HG03139 (cell line): Measurements from ENCODE around the gene TIMP2.

Experiments used
- ATAC-seq: cut with Tn5 transposase; IDR thresholded peaks from one replicate; pipeline ENCODE4 v1.9.1; 2021; ENCODE audit not compliant: unreplicated experiment

The TIMP2 gene

DNA sequence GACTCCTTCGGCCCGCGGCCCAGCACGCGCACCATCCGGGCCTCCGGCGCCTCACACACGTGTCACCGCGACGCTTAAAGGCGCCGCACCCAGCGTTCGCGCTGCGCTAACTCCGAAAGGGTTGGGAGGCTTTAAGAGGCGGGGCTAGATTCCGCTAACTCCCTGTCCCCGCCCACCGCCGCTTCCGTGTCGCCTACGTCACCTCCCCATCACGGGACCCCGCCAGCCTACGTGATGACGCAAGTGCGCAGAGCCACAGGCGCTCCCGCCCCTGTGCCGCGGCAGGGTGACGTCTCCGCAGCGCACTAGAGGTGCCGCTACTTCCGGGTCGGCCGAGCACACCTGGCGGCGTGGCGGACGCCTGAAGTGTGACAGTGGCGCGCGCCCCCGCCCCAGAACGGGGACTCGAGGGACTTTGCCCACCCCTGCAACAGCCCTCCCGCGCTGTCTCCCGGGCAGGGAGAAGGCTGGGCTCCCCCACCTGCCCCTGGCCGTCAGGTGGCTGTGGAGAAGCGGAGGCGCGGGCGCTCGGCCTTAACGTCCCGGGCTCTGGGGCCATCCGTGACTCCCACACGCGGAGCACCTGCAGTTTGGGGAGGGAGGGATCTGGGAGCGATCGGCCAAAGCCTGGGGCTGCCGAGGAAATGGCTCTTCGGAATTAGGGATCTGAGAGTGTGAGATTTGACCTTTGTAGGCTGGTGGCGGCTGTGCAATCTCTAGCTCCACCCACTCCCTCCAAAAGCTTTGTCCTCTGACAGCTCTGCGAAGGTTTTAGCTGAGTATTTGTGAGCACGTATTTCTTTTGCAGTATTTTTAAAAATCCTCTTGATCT is 84.2 kb downstream of the TIMP2 start, which contains the start of gene USP36:
Gene USP36 (minus strand): TSS at position 35 of the 832 bp plus-strand sequence. CDS start 4,451 bp downstream, outside the sequence.
- peak; percentile 91 for ATAC-seq

DNA sequence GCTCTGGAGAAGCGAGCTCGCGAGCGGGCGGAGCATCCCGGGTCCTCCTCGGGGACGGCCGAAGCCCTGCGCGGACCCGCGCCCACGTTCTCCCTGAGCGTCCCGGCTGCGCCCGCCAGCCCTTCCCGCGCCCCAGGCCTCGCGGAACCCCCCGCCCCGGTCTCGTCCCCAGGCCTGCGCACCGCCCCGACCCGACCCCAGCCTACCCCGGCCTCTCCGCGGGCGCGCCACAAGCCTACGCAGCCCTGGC is 84.7 kb downstream of the TIMP2 start:
- ATAC-seq: no peak

DNA sequence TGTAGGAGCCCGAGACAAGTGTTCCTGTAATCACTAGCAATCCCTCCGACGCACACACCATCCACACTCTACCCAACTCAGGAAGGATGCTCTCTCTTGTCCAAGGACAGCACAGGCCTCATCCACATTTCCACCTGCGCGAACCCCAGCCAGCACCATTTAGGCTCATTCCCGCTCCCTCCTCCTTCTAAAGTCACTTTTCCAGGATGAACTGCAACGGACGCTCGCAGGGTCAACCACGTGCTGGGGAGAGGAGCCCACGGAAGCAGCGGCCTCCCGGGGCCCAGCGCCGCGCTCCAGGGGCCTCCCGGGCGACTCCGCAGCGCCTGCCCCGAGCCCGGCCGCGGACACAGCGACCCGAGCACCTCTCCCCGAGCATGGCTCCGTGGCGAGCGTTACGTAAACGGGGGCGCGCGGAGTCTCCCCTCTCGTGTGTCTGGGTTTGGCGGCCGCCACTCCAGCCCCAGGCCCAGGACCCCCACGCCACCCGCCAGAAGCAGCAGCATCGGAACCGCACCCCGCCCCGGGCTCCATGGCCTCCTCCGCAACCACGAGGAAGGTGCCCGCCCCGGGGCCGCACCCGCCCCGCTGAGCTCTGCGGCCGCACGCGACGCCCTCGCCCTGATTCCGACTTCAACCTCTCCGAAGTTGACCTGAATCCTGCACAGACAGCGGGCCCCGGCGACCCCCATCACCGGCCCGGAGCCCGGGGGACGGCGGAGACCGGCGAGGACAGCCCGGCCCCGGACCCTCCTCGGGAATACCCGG is 85.2 kb downstream of the TIMP2 start:
- peak; percentile 3 for ATAC-seq

DNA sequence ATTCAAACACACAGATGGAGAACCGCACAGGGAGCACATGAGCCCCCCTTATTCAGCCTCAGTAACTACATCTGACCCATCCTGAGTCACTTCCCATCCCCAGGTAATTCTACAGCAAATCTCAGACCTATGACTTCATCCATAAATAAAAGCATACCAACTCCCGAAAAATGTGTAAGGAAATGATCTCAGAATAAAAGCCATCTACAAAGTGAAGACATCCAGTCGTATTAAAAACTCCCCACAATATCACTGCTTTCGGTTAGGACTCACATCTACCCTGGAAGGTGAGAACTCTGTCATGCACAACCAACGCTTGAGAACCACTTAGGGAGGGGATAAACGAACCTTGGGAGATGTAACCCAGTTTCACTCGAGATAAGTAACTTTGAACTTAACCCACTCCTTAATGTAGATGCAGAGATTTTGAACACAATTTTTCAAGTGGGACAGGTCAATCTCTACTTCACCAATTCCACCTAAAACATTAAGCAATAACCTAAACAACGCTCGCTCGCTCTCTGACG is 85.9 kb downstream of the TIMP2 start:
- ATAC-seq: no peak

- ATAC-seq: no peak
Observed at GRCh38 chr17:78838574-78839005, 86.6 kb downstream of the TIMP2 start.

DNA sequence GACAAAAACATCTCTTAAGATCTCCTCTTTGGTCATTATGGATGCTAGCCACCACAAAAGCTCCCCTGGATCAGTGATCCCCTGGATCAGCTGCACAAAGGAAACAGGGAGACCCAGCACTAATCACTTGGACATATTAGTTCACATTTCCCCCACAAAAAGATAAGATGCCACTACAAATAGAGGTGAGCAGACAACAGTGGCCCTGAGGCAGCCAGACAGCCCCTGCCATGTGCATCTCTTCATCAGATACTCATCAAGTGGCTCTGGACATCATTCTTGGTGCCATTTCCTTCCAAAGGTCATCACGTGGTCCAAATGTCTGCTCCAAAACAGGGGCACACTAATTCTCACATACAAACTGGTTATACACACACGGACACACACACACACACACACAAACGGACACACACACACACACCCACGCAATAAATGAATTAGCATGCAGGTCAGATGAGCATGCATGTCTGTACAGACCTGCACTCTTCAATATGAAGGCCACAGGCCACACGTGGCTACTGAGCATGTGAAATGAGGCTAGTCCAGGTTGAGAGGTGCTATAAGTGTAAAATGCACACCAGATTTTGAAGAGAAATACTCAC is 88.7 kb downstream of the TIMP2 start:
- ATAC-seq: no peak

DNA sequence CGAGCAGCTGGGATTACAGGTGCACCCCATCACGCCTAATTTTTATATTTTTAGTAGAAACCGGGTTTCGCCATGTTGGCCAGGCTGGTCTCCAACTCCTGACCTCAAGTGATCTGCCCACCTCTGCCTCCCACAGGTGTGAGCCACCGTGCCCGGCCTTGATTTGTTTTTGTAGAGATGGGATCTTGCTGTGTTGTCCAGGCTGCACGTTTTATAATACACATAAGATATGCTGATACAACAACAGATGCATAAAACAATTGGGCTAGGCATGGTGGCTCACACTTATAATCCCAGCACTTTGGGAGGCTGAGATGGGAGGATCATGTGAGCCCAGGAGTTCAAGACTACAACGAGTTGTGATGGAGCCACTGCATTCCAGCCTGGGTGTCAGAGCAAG is 90.6 kb downstream of the TIMP2 start:
- ATAC-seq: no peak

GRCh38 chr17:78832541-78832810 is 92.7 kb downstream of the TIMP2 start:
- no peak for ATAC-seq

- no peak for ATAC-seq
Observed at GRCh38 chr17:78831688-78832540, 93.3 kb downstream of the TIMP2 start.

GRCh38 chr17:78829477-78829876 is 95.7 kb downstream of the TIMP2 start:
- no peak for ATAC-seq

- no peak for ATAC-seq
Observed at GRCh38 chr17:78828470-78829185, 96.6 kb downstream of the TIMP2 start.

DNA sequence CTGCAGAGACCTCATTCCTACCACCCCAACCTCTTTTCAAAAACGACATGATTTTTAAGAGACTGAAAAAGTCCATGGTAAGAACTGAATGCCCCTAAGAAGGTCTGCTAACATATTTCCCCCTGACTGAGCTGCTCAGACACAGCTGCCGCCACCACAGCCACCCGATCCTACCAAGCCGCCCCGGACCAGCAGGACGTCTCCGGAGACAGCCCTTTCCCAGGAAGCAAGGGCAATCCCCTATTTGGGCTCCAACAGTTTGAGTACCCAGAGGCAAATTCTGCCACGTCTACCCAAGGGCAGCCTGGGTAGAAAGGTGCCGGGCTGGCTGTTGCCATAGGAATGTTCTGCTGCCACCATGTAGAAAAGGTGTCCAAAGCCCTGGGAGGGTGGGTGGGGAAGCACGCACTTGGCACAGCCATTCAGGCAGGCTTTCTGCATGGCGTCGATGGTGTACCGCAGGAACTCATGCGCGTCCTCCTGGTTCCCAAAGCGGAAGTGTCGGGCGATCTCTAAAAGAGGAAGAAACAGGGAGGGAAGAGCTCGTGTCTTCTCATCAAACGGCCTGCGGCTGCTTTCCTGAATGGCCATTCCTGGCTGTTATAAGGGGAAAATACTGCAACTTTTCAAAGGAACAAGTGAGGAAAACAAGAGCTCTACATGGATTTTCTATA is 98.2 kb downstream of the TIMP2 start:
- no peak for ATAC-seq

DNA sequence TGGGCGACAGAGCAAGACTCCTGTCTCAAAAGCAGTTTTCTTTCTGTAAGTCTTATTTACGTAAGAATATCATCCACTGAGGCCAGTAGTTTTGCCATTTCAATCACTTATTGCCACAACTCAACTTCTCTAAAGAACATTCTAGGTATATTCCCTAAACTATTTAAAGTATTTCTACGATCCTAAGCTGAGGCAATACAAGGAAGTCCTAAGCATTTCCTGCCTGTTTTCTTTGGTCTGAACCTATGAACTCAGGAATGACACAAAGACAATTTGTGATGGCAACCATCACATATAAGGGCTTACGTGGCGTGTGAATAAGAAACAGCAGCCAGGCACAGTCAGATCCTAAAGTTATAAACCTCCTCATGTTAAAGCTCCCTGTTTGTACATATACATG is 98.8 kb downstream of the TIMP2 start:
- ATAC-seq: no peak

DNA sequence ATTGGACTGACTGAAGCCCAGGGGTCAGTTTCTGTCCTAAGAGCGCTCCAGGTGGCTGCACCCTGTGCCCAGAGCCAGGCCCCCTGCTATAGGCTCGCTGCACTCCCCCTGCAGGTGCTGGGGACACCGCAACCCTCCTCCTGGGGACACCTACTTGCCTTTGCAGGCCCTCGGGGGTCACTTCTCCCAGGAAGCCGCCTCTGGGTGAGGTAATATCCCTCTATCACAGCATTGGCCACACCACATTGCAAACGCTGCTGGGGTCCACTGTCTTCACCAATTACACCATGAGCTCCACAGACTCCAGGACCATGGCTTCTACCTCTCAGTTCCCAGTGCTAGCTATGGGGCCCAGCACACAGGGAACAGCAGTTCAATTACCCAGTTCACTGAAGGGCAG is 99.5 kb downstream of the TIMP2 start:
- ATAC-seq: no peak

- no peak for ATAC-seq
Observed at GRCh38 chr17:78824240-78824639, 100.9 kb downstream of the TIMP2 start.

DNA sequence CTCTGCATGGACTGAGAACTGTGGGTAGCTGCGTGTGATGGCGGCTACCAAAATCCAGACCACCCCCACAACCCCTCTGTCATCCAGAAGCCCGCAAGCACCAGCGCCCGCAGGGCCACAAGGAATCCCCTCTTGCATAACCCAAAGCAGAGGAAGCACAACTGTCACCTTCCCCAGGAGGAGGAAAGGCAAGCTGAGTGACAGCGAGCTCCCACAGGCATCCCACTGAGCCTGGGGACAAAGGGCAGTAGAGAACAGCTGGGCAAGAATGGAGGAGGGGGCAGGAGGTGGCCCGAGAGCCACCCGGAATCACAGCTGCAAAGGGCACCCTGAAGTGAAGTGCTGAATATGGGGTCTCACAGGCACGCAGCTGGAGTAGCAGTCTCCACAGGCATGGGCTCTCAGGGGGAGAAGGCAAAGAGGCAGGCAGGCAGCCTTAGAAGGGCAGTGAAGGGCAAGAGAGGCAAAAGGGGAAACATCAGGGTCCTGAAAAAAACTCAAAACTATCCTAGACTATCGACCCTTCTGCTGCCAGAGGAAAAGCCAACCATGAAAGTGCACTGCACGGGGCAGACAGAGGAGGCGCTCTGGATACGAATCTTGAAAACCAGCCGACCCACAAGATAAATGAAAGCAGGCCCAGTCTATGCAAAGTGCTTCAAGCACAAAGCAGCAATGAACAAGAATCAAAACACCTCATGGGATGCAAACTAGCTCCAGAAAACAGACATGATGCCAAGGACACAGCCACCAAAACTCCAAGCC is 101.7 kb downstream of the TIMP2 start:
- ATAC-seq: no peak

GRCh38 chr17:78822552-78822951 is 102.6 kb downstream of the TIMP2 start:
- ATAC-seq: no peak

DNA sequence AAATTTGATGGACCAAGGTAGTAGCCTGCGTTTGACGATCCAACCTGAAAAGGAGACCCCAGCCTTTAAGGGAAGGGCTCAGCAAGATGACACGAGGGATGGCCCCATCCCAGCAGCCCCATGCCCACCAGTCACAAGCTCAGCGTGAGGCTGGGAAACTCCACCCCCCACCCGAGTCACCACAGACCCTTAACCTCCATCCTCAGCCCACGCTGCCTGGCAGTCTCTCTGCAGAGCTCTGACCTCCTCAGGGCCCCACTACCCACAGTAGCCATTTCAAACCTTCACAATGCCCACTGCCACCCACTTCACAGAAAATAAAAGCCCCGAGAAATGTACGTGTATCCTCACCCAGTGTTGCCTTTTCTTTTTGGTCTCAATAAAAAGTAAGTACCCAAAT is 103.2 kb downstream of the TIMP2 start:
- ATAC-seq: no peak

GRCh38 chr17:78820841-78821240 is 104.3 kb downstream of the TIMP2 start:
- ATAC-seq: no peak
